Subcutaneous adipose tissue (tissue), 4 donors: ENCODE data around the gene PSENEN. TPM values are rescaled to one million over a fixed set of nuclear protein-coding genes. Genes with fewer than 3 reads are reported as not detected.

ENCODE experiments used
- total RNA-seq, 4 donors: library from RNA; depleted of rRNA; stranded (reverse); fragments of >200 nt; gene quantifications; one replicate each; pipeline ENCODE4 v1.1.0, GENCODE V29; 2016
- TF ChIP-seq, protein P1 (sequence below): fragments of 450-650 bp; IDR thresholded peaks from one replicate; pipeline ENCODE4 v1.5.1; 2016; ENCODE audit warnings: low read depth, mild to moderate bottlenecking, control low read depth, antibody characterized with exemption, moderate library complexity

The PSENEN gene
- total RNA-seq, 4 donors from 2014 or later: 23.4 to 71.3 (median 35.7) TPM

DNA sequence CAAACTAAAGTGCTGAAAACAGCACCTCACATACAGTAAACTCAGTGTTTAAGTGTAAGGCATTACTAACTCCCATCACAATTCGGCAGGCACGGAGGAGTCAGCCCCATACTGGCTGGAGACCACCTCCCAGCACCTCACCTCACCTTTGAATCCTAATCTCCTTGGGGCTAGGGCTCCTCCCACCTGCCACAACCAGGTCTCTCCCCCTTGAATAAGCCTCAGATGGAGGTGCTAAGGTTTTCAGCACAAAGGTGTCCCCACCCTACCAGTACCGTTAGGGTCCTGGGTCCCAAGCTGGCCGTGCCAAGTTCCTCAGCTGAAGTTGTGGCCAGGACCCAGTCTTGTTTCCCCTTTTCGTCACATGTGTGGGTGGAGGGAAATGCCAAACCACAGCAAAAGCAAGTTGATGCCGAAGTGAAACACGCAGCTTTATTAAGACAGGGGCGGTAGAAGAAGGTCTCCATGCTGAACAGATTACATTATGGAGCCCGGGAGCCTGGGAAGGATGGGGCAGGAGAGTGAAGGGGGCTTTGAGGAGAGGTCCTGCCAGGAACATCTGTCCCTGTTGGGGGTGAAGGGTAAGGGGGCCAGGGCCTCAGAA is 3.2 kb upstream of the PSENEN start, which contains the start of gene IGFLR1:
Gene IGFLR1, minus strand, starts transcription at position 332 of the 604 bp plus-strand sequence. CDS start 1,272 bp downstream, outside the sequence.
- TF ChIP-seq, protein P1, sequence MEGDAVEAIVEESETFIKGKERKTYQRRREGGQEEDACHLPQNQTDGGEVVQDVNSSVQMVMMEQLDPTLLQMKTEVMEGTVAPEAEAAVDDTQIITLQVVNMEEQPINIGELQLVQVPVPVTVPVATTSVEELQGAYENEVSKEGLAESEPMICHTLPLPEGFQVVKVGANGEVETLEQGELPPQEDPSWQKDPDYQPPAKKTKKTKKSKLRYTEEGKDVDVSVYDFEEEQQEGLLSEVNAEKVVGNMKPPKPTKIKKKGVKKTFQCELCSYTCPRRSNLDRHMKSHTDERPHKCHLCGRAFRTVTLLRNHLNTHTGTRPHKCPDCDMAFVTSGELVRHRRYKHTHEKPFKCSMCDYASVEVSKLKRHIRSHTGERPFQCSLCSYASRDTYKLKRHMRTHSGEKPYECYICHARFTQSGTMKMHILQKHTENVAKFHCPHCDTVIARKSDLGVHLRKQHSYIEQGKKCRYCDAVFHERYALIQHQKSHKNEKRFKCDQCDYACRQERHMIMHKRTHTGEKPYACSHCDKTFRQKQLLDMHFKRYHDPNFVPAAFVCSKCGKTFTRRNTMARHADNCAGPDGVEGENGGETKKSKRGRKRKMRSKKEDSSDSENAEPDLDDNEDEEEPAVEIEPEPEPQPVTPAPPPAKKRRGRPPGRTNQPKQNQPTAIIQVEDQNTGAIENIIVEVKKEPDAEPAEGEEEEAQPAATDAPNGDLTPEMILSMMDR: no peak

DNA sequence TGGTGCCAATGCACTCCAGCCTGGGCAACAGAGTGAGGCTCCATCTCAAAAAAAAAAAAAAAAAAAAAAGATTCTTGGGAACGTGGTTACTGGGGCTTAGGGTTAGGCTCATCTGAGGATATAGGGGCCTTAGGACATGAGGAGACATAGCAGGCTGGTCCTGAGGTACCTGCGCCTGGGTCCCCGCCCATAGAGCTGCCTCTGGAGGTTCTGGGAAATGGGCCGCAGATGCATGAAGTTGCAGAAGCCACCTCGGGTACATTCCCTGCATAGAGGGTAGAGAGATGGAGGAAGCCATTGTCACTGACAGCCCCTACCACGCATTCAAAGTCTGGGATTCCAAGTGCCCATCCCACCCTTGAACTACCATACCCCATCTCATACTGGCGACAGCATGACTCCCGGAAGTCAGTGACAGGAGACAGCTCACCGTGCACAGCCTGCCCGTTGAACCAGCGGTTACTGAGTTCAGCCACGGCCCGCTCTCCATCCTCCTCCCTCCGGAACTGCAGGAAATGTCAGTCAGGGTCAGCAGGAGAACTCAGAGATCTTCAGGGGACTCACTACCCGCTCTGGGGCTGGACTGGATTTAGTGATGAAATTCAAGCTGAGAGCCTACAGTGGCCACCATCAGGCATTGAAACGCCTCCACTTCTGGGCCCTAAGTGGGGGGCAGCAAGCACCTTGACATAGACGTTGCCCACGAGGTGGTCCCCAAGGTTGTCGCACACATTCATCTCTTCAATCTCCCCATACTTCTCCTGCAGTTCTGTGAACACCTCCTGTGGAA is 1.6 kb upstream of the PSENEN start:
- TF ChIP-seq, protein P1: no peak

DNA sequence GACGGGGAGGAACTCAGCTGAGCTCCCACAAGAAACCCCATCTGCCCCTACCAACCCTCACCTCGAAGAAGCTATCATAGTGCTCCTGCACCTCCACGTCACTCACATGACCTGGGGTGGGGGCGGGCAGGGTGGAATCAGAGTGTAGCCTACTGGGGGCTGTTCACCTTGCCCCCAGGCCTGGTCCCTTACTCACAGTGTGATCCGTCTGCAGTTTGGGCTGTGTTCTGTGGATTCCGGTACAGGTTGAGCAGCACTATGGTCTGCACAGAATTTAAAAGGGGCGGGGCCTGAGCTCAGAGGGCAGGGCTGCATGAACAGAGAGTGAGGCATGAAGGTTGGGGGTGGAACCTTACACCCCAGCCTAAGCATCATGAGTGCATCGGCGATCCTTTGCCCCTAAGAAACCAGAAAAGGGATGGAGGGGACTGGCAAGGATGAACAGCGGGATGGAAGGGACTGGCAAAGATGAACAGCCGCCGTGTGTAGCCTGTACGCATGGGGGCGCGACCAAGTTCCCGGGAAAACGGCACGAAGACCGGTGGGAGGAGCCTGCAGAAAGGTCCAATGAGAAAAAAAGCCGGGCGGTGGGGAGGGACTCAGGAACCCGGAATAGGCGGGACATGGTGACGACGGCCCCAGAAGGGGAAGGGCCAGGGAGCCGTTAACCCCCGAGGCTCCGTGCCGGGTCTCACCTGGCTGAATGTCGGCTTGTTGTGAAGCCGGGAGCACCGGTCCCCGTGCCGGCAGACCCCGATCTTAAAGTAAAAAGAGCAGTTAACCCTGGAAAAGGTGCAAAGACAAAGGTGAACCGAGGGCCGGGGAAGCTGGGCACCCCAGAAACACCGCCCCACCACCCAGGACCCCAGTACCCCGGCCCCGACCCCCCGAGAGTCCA is 772 bp upstream of the PSENEN start:
- TF ChIP-seq, protein P1: no peak

DNA sequence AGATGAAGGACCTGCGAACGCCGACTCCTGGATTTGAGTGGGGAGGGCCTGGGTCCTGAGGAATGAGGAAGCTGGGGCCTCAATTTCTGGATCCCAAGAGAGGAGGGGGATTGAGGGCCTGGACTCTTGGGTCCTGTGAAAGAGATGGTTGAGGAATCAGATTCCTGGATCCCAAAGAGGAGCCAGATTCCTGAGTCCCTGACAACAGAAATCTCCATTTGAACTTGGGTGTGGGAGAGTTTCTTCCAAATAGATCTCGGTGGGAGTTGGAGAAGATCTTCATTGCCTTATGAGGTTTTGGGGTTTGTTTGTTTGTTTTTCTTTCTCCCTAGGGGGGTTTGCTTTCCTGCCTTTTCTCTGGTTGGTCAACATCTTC is 624 bp downstream of the PSENEN start:
- TF ChIP-seq, protein P1: no peak

DNA sequence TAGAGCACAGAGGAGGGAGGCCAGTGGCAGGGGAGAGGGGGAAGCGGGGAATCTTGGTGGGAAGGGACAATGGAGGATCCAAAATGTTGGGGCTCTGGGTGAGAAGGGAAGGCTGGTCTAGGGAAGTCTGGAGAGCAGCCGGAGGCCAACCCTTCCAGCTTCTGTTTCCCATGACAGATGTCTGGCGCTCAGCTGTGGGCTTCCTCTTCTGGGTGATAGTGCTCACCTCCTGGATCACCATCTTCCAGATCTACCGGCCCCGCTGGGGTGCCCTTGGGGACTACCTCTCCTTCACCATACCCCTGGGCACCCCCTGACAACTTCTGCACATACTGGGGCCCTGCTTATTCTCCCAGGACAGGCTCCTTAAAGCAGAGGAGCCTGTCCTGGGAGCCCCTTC is 1.1 kb downstream of the PSENEN start:
- TF ChIP-seq, protein P1: no peak

- TF ChIP-seq, protein P1: no peak
These were observed 2.9 kb downstream of the PSENEN start, which contains the start of gene LIN37 for GRCh38 chr19:35748106-35749020. LIN37 (plus strand) TSS chr19:35748576; CDS start chr19:35748725, 149 bp downstream.
